ENCODE data around the gene DLGAP1. TPM values are rescaled to one million over a fixed set of nuclear protein-coding genes. Genes with fewer than 3 reads are reported as not detected.

The DLGAP1 gene
- total RNA-seq, 1 donor from 2014 or later = 18.5 TPM

DNA sequence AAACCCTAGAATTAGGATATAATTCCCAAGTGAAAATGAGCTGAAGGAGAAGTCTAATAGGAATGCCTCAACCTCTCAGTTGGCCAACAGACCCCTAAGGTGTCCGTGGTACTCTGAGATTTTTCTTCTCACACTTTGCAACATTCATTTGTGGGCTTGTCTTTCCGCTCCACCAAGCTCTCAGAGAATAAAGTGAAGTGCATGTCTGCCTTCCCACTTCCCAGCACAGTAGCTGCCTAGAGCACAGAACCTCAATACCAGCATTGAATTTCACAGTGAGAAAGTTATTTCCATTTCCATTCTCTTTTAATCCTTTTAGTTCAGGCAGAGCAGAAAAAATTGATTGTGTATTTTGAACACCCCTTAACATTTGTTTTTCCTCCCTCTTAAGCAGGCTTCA lies 553.3 kb downstream of the DLGAP1 start:
- H3K36me3 Mint-ChIP-seq = no peaks in the 10 kb centered on the region
- TF ChIP-seq EZH2 (IDR thresholded peaks at IDR 0.05) (no peak), EZH2phosphoT487 (IDR thresholded peaks at IDR 0.05) (no peak)
- TF ChIP-seq, protein P1, sequence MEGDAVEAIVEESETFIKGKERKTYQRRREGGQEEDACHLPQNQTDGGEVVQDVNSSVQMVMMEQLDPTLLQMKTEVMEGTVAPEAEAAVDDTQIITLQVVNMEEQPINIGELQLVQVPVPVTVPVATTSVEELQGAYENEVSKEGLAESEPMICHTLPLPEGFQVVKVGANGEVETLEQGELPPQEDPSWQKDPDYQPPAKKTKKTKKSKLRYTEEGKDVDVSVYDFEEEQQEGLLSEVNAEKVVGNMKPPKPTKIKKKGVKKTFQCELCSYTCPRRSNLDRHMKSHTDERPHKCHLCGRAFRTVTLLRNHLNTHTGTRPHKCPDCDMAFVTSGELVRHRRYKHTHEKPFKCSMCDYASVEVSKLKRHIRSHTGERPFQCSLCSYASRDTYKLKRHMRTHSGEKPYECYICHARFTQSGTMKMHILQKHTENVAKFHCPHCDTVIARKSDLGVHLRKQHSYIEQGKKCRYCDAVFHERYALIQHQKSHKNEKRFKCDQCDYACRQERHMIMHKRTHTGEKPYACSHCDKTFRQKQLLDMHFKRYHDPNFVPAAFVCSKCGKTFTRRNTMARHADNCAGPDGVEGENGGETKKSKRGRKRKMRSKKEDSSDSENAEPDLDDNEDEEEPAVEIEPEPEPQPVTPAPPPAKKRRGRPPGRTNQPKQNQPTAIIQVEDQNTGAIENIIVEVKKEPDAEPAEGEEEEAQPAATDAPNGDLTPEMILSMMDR (IDR thresholded peaks at IDR 0.05) = no peak
- H3K27ac Mint-ChIP-seq = no peak overlapping the region
- no peaks in the 10 kb centered on the region for H3K9me3 ChIP-seq (ENCODE audit: low read depth)
- no peaks in the 10 kb centered on the region for H4K20me1 ChIP-seq (ENCODE audit: low read depth)
- no peaks in the 10 kb centered on the region for H3F3A ChIP-seq (ENCODE audit: low read depth)
- peaks cover 37% of the 10 kb centered on the region for H3K4me1 Mint-ChIP-seq
- no peaks in the 10 kb centered on the region for H3K9me3 Mint-ChIP-seq
- H3K4me2 ChIP-seq = no peak overlapping the region
- no peak overlapping the region for H3K9ac ChIP-seq
- no peaks in the 10 kb centered on the region for H3K36me3 ChIP-seq
- H3K4me3 ChIP-seq = no peak overlapping the region
- no peaks in the 10 kb centered on the region for H3K27me3 Mint-ChIP-seq (ENCODE audit: insufficient read depth, low read depth)
- no peaks in the 10 kb centered on the region for H3K79me2 ChIP-seq (ENCODE audit: low read depth)
- peaks cover 21% of the 10 kb centered on the region for H3K4me1 ChIP-seq
- H3K27me3 ChIP-seq = no peaks in the 10 kb centered on the region
- H3K27ac ChIP-seq = no peak overlapping the region
- no peak overlapping the region for H3K4me3 Mint-ChIP-seq
- no peak overlapping the region for H2AFZ ChIP-seq (replicated peaks)
- no peak for DNase-seq (ENCODE audit: low spot score)

DNA sequence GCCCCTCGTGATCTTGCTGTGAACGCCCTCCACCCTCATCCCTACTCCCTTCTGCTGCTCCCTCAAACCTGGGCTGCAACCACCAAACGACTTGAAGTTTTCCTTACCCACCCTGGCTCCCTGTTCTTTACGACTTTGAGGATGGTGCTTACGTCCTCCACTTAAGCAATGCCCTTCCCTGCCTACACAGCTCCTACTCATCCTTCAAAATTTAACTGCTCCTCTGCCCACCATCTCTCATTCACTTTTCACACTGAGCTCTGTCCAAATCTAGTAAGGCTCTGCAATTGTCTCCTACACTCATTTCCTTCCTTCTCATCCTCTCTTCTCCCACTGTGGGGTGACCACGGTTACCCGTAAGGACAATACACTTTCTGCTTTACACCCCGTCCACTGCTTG lies 554.1 kb downstream of the DLGAP1 start:
- Histone ChIP-seq H3K79me2 (ENCODE audit: low read depth) (no peaks in the 10 kb centered on the region), H3K9me3 (ENCODE audit: low read depth) (no peaks in the 10 kb centered on the region), H3K36me3 (no peaks in the 10 kb centered on the region), H3K4me1 (peaks cover 21% of the 10 kb centered on the region), H3K4me2 (no peak overlapping the region), H3K27me3 (no peaks in the 10 kb centered on the region), H3K4me3 (no peak overlapping the region), H2AFZ (replicated peaks) (no peak overlapping the region), H3K27ac (no peak overlapping the region), H3F3A (ENCODE audit: low read depth) (no peaks in the 10 kb centered on the region), H3K9ac (no peak overlapping the region), H4K20me1 (ENCODE audit: low read depth) (no peaks in the 10 kb centered on the region)
- H3K4me1 Mint-ChIP-seq = peaks cover 37% of the 10 kb centered on the region
- H3K27ac Mint-ChIP-seq = peak overlapping the region; percentile 31
- H3K9me3 Mint-ChIP-seq = no peaks in the 10 kb centered on the region
- TF ChIP-seq, protein P1 (IDR thresholded peaks at IDR 0.05) = no peak
- no peak for TF ChIP-seq EZH2 (IDR thresholded peaks at IDR 0.05)
- no peak for DNase-seq (ENCODE audit: low spot score)
- H3K36me3 Mint-ChIP-seq = no peaks in the 10 kb centered on the region
- H3K4me3 Mint-ChIP-seq = no peak overlapping the region
- no peaks in the 10 kb centered on the region for H3K27me3 Mint-ChIP-seq (ENCODE audit: insufficient read depth, low read depth)

DNA sequence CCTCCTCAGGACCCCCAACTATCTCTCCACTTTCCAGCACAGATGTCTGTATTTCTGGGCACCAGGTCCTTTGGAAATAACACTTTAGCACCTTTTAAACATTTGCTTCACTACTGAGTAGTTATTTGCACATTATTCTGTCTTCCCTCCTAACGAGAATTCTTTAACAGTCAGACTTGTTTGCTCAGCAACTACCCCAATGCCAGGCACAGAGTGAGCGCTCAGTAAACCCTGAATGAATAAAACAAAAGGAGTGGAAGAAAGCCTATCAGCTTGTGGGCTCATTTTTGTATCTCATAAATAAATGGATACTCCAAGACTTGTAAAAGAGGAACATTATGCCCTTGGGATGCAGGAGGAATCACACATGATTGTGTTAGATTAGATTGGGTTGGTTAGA lies 554.8 kb downstream of the DLGAP1 start:
- Mint-ChIP-seq H3K4me3 (no peak overlapping the region), H3K27me3 (ENCODE audit: insufficient read depth, low read depth) (no peaks in the 10 kb centered on the region), H3K27ac (no peak overlapping the region), H3K9me3 (no peaks in the 10 kb centered on the region), H3K36me3 (no peaks in the 10 kb centered on the region), H3K4me1 (peaks cover 37% of the 10 kb centered on the region)
- no peak for TF ChIP-seq EZH2phosphoT487 (IDR thresholded peaks at IDR 0.05)
- no peak for TF ChIP-seq EZH2 (IDR thresholded peaks at IDR 0.05)
- TF ChIP-seq, protein P1 (IDR thresholded peaks at IDR 0.05) = no peak
- H3K9me3 ChIP-seq (ENCODE audit: low read depth) = no peaks in the 10 kb centered on the region
- no peaks in the 10 kb centered on the region for H3F3A ChIP-seq (ENCODE audit: low read depth)
- DNase-seq (ENCODE audit: low spot score) = no peak
- H3K4me2 ChIP-seq = no peak overlapping the region
- no peaks in the 10 kb centered on the region for H4K20me1 ChIP-seq (ENCODE audit: low read depth)
- no peaks in the 10 kb centered on the region for H3K36me3 ChIP-seq
- H3K27ac ChIP-seq = no peak overlapping the region
- H3K79me2 ChIP-seq (ENCODE audit: low read depth) = no peaks in the 10 kb centered on the region
- peaks cover 21% of the 10 kb centered on the region for H3K4me1 ChIP-seq
- H3K9ac ChIP-seq = no peak overlapping the region
- no peak overlapping the region for H3K4me3 ChIP-seq
- H3K27me3 ChIP-seq = no peaks in the 10 kb centered on the region
- no peak overlapping the region for H2AFZ ChIP-seq (replicated peaks)
